ENCODE results near the gene RASSF4. TPM values are rescaled to one million over a fixed set of nuclear protein-coding genes. Genes with fewer than 3 reads are reported as not detected.

Gene RASSF4
- total RNA-seq, 1 donor from 2014 or later, result 1.3 TPM

GRCh38 chr10:44922796-44923545, 36.6 kb upstream of the RASSF4 start:
- DNase-seq, result no peak
- Mint-ChIP-seq H3K36me3 (ENCODE audit: low read depth) (no peaks in the 10 kb centered on the region), H3K27me3 (peaks cover 15% of the 10 kb centered on the region), H3K4me1 (no peaks in the 10 kb centered on the region), H3K9me3 (peaks cover 1% of the 10 kb centered on the region), H3K27ac (no peak overlapping the region), H3K4me3 (no peak overlapping the region)
- intact Hi-C loops (cut with micrococcal nuclease), result no loop called here

DNA sequence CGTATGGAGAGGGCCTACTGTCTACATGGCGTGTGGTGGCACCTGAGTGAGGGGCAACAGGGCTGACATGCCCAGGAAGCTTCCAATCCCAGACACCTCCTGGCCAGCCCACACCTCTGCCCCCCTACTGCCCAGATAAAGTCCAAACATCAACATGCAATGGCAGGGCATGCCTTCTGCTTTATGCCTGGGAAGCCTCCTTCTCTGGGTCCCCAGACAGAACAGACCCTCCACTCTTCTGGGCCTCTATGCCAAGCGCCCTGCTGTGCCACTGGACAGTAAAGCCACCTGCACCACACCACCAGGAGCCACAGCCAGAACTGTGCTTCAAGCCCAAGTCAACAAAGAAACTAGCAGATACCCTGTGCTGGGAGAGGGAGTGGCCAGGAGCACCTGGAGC, 36.0 kb upstream of the RASSF4 start:
- H3K4me3 Mint-ChIP-seq, result no peak overlapping the region
- H3K36me3 Mint-ChIP-seq (ENCODE audit: low read depth), result no peaks in the 10 kb centered on the region
- no peaks in the 10 kb centered on the region for H3K4me1 Mint-ChIP-seq
- peaks cover 19% of the 10 kb centered on the region for H3K27me3 Mint-ChIP-seq
- no peaks in the 10 kb centered on the region for H3K9me3 Mint-ChIP-seq
- intact Hi-C loops (cut with micrococcal nuclease), result no loop called here
- DNase-seq, result no peak
- H3K27ac Mint-ChIP-seq, result no peak overlapping the region

GRCh38 chr10:44924261-44925040, 35.2 kb upstream of the RASSF4 start:
- H3K9me3 Mint-ChIP-seq, result no peaks in the 10 kb centered on the region
- H3K36me3 Mint-ChIP-seq (ENCODE audit: low read depth), result no peaks in the 10 kb centered on the region
- H3K4me3 Mint-ChIP-seq, result no peak overlapping the region
- intact Hi-C loops (cut with micrococcal nuclease), result no loop called here
- no peaks in the 10 kb centered on the region for H3K4me1 Mint-ChIP-seq
- H3K27ac Mint-ChIP-seq, result no peak overlapping the region
- no peak for DNase-seq
- peaks cover 17% of the 10 kb centered on the region for H3K27me3 Mint-ChIP-seq

GRCh38 chr10:44925224-44925623, 34.4 kb upstream of the RASSF4 start:
- no peaks in the 10 kb centered on the region for H3K4me1 Mint-ChIP-seq
- intact Hi-C loops (cut with micrococcal nuclease), result no loop called here
- no peaks in the 10 kb centered on the region for H3K36me3 Mint-ChIP-seq (ENCODE audit: low read depth)
- DNase-seq, result no peak
- H3K27me3 Mint-ChIP-seq, result peaks cover 11% of the 10 kb centered on the region
- no peaks in the 10 kb centered on the region for H3K9me3 Mint-ChIP-seq
- no peak overlapping the region for H3K4me3 Mint-ChIP-seq
- H3K27ac Mint-ChIP-seq, result no peak overlapping the region

- Mint-ChIP-seq H3K36me3 (ENCODE audit: low read depth) (no peaks in the 10 kb centered on the region), H3K27ac (no peak overlapping the region), H3K4me3 (no peak overlapping the region), H3K9me3 (no peaks in the 10 kb centered on the region), H3K27me3 (peaks cover 7% of the 10 kb centered on the region), H3K4me1 (no peaks in the 10 kb centered on the region)
- intact Hi-C loops (cut with micrococcal nuclease), result no loop called here
- DNase-seq, result no peak
Observed at GRCh38 chr10:44925811-44926750, 33.5 kb upstream of the RASSF4 start.

DNA sequence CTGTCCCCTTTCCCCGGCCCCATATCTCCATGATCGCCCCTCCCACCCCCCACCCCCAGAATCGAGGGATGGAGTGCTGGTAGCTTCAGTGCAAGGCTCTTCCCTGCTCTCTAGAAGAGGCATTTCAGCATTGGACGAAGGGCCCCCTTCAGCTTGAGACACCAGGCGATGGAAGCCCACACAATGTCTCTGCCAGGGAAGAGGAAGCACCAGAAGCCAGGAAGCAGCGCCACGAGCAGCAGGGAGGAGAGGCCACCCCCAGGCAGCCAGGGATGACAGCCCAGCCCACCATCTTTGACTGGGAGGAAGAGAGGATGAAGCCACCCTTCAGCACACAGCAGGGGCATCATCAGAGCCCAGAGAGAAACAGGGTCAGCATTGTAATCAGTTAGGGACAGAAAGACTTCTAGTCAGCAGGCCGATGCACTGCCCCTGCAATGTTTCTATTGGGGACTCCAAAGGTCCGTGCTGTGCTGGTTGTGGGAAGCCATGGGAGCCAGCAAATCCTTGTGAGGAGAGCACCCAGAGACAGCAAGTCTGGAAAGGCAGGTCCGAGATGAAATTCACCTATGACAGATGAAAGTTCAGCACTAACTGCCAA, 32.8 kb upstream of the RASSF4 start:
- intact Hi-C loops (cut with micrococcal nuclease), result no loop called here

DNA sequence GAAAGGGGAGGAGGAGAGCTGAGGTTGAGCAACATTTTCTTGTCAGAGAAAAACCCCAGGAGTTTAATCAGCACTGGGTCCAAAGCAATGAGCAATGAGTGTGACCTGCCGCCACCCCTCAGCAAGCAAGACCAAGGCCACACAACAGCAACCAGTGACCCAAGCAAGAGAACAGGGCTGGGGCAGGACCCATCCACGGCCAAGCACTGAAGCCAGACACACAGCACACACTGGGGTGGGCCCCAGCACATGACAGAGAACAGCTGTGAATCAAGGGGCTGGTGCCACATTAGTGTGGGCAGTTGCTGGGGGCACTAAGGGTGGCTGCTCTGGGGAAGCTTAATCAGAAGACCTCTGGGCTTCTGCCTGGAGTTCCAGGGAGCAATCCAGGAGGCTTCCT, 32.2 kb upstream of the RASSF4 start:
- no peak overlapping the region for H3K4me3 Mint-ChIP-seq
- no peaks in the 10 kb centered on the region for H3K36me3 Mint-ChIP-seq (ENCODE audit: low read depth)
- H3K4me1 Mint-ChIP-seq, result no peaks in the 10 kb centered on the region
- intact Hi-C loops (cut with micrococcal nuclease), result no loop called here
- no peak overlapping the region for H3K27ac Mint-ChIP-seq
- H3K9me3 Mint-ChIP-seq, result no peaks in the 10 kb centered on the region
- peaks cover 6% of the 10 kb centered on the region for H3K27me3 Mint-ChIP-seq
- no peak for DNase-seq

More for the DNA sequence above, 32.8 kb upstream of the RASSF4 start:
- DNase-seq, result no peak
- Mint-ChIP-seq H3K27me3 (peaks cover 6% of the 10 kb centered on the region), H3K36me3 (ENCODE audit: low read depth) (no peaks in the 10 kb centered on the region), H3K9me3 (no peaks in the 10 kb centered on the region), H3K27ac (no peak overlapping the region), H3K4me1 (no peaks in the 10 kb centered on the region), H3K4me3 (no peak overlapping the region)

GRCh38 chr10:44928462-44928861, 31.1 kb upstream of the RASSF4 start:
- H3K36me3 Mint-ChIP-seq (ENCODE audit: low read depth), result no peaks in the 10 kb centered on the region
- H3K9me3 Mint-ChIP-seq, result no peaks in the 10 kb centered on the region
- no peak for DNase-seq
- peaks cover 6% of the 10 kb centered on the region for H3K27me3 Mint-ChIP-seq
- peaks cover 2% of the 10 kb centered on the region for H3K4me1 Mint-ChIP-seq
- intact Hi-C loops (cut with micrococcal nuclease), result no loop called here
- no peak overlapping the region for H3K4me3 Mint-ChIP-seq
- no peak overlapping the region for H3K27ac Mint-ChIP-seq

DNA sequence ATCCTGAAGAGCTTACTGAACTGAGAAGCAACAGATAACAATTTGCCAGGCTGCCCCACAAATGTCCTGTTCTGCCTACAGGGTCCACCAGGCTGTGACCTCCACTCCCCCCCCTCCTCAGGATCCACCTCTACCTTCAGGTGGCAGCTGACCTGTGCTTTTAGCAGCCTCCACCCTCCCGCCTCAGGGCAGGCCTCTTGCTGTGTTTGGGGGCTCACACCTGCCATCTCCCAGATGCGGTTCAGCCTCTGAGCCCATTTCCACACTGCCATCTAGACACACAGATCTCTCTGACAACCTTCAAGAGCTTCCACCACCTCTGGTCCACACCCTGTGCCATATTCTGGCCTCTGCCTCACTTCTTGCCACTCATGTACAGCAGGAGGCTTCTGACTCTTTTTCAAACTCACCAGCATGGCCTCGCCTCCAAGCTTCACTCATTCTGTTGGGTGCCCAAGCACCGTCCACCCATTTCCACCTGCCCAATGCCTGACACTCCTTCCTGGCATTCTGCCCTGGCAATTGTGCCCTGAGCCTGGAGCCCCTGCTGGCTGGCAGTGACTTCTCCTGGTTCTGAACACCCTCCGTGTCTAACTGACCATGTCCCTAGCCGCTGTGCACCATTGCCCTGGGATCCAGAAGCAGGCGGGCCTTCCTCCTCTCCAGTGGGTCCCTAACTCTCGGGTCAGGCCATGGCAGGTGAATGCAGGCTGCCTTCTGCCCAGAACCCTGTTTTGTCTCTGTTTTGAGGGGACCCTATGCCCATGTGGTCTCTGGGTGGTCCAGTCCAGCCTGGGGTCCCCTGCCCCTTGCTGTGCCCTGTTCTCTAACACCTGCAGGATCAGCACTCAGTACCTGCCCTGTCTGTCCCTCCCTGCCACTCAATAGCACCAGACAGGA, 30.0 kb upstream of the RASSF4 start:
- Mint-ChIP-seq H3K27ac (no peak overlapping the region), H3K4me1 (peaks cover 2% of the 10 kb centered on the region), H3K36me3 (ENCODE audit: low read depth) (no peaks in the 10 kb centered on the region), H3K27me3 (peaks cover 6% of the 10 kb centered on the region), H3K9me3 (no peaks in the 10 kb centered on the region), H3K4me3 (no peak overlapping the region)
- DNase-seq, result no peak
- intact Hi-C loops (cut with micrococcal nuclease), result no loop called here

DNA sequence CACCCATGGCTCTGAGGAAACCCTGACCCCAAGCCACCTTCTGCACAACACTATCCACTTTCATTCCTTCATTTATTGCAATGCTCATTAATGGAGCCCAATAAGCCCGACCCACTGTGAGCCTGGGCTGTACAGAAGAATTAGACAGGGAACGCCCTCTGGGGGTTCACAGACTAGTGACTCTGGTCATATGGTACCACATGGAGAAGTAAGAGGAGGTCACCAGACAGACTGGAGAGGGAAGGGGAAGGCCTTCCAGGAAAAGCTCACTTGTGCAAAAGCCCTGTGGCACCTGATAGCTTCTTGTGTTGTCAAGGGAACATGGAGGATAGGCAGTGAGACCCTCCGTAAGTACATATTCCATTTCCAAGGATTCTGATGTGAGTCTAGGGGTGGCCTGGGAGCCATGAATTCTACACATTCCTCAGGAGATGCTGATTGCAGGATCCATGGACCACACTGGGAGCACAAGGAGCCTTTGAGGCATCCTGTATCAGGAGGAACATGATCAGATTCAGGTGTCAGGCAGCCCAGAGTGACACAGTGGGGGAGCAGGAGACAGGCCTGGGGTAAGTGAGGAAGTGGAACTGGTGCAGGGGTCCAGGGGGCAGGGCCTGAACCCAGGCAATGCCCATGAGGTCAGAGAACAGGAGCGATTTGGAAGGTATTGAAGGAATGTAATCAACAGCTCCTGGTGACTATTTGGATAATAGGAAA, 28.5 kb upstream of the RASSF4 start:
- H3K27me3 Mint-ChIP-seq, result peaks cover 6% of the 10 kb centered on the region
- H3K4me3 Mint-ChIP-seq, result no peak overlapping the region
- H3K9me3 Mint-ChIP-seq, result no peaks in the 10 kb centered on the region
- H3K4me1 Mint-ChIP-seq, result peaks cover 7% of the 10 kb centered on the region
- no peaks in the 10 kb centered on the region for H3K36me3 Mint-ChIP-seq (ENCODE audit: low read depth)
- DNase-seq, result no peak
- H3K27ac Mint-ChIP-seq, result no peak overlapping the region
- intact Hi-C loops (cut with micrococcal nuclease), result no loop called here

GRCh38 chr10:44931621-44932516, 27.7 kb upstream of the RASSF4 start:
- Mint-ChIP-seq H3K27me3 (peaks cover 6% of the 10 kb centered on the region), H3K27ac (no peak overlapping the region), H3K4me1 (peaks cover 7% of the 10 kb centered on the region), H3K4me3 (no peak overlapping the region), H3K9me3 (no peaks in the 10 kb centered on the region), H3K36me3 (ENCODE audit: low read depth) (no peaks in the 10 kb centered on the region)
- DNase-seq, result no peak
- intact Hi-C loops (cut with micrococcal nuclease), result loop anchor here (1.0 to 2.0 kb wide), 3 partner anchors 27 to 77 kb away; partner anchors contain the start of gene RASSF4
